ENCODE results near the gene PSMD1. TPM values are rescaled to one million over a fixed set of nuclear protein-coding genes. Genes with fewer than 3 reads are reported as not detected.

PSMD1 gene
- total and polyA plus RNA-seq, 2 experiments from 2014 or later: 148 to 177 TPM

GRCh38 chr2:231210782-231211181 is 154.1 kb downstream of the PSMD1 start (continued):
- TF ChIP-seq ZNF462 (CRISPR knock-in tag; IDR thresholded peaks at IDR 0.05) (no peak), CREB1 (CRISPR knock-in tag; IDR thresholded peaks at IDR 0.05; ENCODE audit: low read depth) (no peak), EZH2 (IDR thresholded peaks at IDR 0.05; ENCODE audit: low read depth, unreplicated experiment) (no peak), STAT1 (IDR thresholded peaks at IDR 0.05; ENCODE audit: unreplicated experiment) (no peak), NANOG (IDR thresholded peaks at IDR 0.05; ENCODE audit: borderline replicate concordance) (no peak), ETS1 (IDR thresholded peaks at IDR 0.05) (no peak)

- no peaks in the 10 kb centered on the region for H3K79me2 ChIP-seq (replicated peaks; ENCODE audit: insufficient read depth)
- no peak overlapping the region for H3K4me3 ChIP-seq
- H3K9me2 ChIP-seq (ENCODE audit: insufficient read depth): no peaks in the 10 kb centered on the region
- no peaks in the 10 kb centered on the region for H3F3A ChIP-seq (replicated peaks; ENCODE audit: low read depth)
- no peak overlapping the region for H2AFZ ChIP-seq
- Mint-ChIP-seq H3K4me1 (no peaks in the 10 kb centered on the region), H3K27ac (no peak overlapping the region), H3K4me3 (no peak overlapping the region), H3K27me3 (ENCODE audit: insufficient read depth, low read depth, poor library complexity) (no peaks in the 10 kb centered on the region), H3K36me3 (ENCODE audit: low read depth) (peaks cover 36% of the 10 kb centered on the region), H3K9me3 (no peaks in the 10 kb centered on the region)
- H3K4me2 ChIP-seq: no peak overlapping the region
- DNase-seq (ENCODE audit: low spot score): no peak
- H4K20me1 ChIP-seq (replicated peaks; ENCODE audit: insufficient read depth): no peaks in the 10 kb centered on the region; the same call in 1 of the 2 replicates
- H3K27ac ChIP-seq (ENCODE audit: low read depth): no peak overlapping the region
- no peaks in the 10 kb centered on the region for H3K4me1 ChIP-seq (ENCODE audit: insufficient read depth)
- peaks cover 26% of the 10 kb centered on the region for H3K36me3 ChIP-seq (ENCODE audit: insufficient read depth)
- ATAC-seq: no peak
- H3K27me3 ChIP-seq (ENCODE audit: insufficient read depth): no peaks in the 10 kb centered on the region
- TF ChIP-seq POLR2AphosphoS5 (IDR thresholded peaks at IDR 0.05; ENCODE audit: low read depth) (no peak), CTCF (conservative IDR thresholded peaks at IDR 0.05; ENCODE audit: low read depth in 2 of 2) (no peak), ZNF331 (CRISPR knock-in tag; IDR thresholded peaks at IDR 0.05; ENCODE audit: low read depth) (no peak), STAT1 (IDR thresholded peaks at IDR 0.05; ENCODE audit: unreplicated experiment) (no peak), REST (IDR thresholded peaks at IDR 0.05; ENCODE audit: unreplicated experiment) (no peak), ZNF114 (CRISPR knock-in tag; IDR thresholded peaks at IDR 0.05) (no peak), JUNB (IDR thresholded peaks at IDR 0.05; ENCODE audit: unreplicated experiment) (no peak), CREB1 (CRISPR knock-in tag; IDR thresholded peaks at IDR 0.05; ENCODE audit: low read depth) (no peak)
Measured at GRCh38 chr2:231211486-231211885, 154.8 kb downstream of the PSMD1 start.

Measured in GM23338 (cell line).